Measurements from ENCODE around the gene SCGB2B2.

DNA sequence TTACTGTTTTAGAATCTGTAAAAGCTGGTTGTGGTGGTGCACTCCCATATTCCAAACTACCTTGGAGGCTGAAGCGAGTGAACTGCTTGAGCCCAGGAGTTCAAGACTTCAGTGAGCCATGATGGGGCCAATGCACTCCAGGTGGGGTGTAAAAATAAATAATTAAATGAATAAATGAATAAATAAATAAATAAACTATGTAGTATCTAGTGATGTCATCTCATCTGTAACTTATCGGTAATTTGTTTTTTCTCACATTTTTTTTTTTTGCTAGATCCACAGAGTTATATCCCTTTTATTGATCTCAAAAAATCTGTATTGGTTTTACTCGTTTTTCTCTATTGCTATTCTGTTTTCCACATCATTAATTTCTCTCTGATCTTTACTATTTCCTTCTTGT lies 5.0 kb downstream of the SCGB2B2 start:
- TF ChIP-seq, protein P1, sequence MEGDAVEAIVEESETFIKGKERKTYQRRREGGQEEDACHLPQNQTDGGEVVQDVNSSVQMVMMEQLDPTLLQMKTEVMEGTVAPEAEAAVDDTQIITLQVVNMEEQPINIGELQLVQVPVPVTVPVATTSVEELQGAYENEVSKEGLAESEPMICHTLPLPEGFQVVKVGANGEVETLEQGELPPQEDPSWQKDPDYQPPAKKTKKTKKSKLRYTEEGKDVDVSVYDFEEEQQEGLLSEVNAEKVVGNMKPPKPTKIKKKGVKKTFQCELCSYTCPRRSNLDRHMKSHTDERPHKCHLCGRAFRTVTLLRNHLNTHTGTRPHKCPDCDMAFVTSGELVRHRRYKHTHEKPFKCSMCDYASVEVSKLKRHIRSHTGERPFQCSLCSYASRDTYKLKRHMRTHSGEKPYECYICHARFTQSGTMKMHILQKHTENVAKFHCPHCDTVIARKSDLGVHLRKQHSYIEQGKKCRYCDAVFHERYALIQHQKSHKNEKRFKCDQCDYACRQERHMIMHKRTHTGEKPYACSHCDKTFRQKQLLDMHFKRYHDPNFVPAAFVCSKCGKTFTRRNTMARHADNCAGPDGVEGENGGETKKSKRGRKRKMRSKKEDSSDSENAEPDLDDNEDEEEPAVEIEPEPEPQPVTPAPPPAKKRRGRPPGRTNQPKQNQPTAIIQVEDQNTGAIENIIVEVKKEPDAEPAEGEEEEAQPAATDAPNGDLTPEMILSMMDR (IDR thresholded peaks at IDR 0.05; ENCODE audit: low read length) = no peak
- no peak for TF ChIP-seq EZH2 (IDR thresholded peaks at IDR 0.05; ENCODE audit: borderline replicate concordance, low read length)
